Stimulated activated CD4-positive, alpha-beta T cell treated with anti-CD3 and anti-CD28 coated beads, TNF-alpha, amount 100 ng/mL, for 48 hours (primary cell): ENCODE data around the gene STX11.
"Not testable (repeated sequence)": the region's sequence is repeated elsewhere in the genome, so short reads cannot be mapped to it uniquely, and the experiment has no call there.

ENCODE experiments used
- DNase-seq, 3 donors: peaks; one replicate each; pipeline ENCODE4 v3.0.0-alpha.2; 2020; ENCODE audit warnings: low read depth in 3 of 3

Gene STX11

GRCh38 chr6:144149894-144150709 lies at the start of gene STX11:
Gene STX11, plus strand, starts transcription at chr6:144150517. Its CDS starts 36,111 bp downstream, at chr6:144186628.
- DNase-seq: peak; percentile 60 to 71 (median 67)

DNA sequence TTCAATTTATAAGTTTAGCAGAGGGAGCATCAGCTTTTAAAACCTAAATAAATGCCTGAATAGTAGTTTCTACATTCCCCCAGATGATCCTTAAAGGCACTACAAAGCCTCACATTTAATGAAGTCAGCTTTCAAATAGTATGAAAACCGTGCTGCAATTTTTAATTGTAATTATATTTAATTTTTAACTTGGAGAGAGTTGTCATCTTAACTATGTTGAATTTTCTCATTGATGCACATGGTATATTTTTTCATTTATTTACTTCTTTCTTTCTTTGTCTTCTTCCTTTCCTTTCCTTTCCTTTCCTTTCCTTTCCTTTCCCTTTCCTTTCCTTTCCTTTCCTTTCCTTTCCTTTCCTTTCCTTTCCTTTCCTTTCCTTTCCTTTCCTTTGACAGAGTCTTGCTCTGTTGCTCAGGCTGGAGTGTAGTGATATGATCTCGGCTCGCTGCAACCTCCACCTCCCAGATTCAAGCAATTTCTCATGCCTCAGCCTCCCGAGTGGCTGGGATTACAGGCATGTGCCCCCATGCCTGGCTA lies 47.2 kb upstream of the STX11 start:
- DNase-seq: no peak

GRCh38 chr6:144104488-144104887 lies 45.8 kb upstream of the STX11 start:
- DNase-seq: no peak

DNA sequence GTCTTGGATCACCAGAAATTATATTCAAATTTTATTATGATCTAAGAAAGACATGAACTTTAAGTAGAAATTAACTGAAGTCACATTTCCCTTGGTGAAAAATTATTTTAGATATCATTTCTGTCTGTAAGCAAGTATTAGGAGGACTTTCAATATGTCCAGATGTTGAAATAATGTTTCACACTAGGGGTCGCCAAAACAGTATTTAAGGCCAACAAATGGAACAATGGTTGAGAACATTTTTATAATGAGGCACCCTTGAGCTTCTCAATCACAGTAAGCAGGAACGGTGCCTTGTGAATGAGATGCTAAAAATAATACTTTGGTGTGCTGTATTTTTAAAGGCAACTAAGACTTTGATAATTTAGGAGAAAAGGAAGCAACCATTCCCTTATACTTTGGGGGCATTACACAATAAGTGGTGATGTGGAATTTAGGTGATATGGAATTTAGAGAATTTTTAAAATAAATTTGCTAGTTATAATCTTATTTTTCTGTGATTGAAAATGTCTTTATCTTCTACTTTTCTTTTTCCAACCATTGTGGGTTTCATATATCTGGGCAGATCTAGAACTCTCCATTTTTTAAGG lies 45.3 kb upstream of the STX11 start:
- DNase-seq: peak in 1 of 3 donors; percentile 20

DNA sequence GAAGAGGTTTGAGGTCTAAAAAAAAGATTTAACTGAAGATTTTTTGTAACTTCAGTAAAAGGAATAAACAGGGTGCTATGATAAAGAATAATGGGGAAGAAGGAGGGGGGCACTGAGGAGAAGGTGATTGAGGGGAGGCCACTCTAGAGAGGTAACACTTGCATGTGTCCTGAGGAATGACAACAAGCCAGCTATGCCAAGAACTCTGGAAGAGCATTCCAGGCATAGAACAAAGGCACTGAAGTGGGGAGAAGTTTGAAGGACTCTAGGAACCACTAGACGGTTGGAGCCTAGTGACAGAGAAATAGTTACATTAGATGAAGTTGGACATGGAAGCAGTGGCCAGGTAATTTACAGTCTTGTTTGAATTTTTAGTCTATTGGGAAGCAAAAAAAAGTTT lies 44.1 kb upstream of the STX11 start:
- DNase-seq: no peak

DNA sequence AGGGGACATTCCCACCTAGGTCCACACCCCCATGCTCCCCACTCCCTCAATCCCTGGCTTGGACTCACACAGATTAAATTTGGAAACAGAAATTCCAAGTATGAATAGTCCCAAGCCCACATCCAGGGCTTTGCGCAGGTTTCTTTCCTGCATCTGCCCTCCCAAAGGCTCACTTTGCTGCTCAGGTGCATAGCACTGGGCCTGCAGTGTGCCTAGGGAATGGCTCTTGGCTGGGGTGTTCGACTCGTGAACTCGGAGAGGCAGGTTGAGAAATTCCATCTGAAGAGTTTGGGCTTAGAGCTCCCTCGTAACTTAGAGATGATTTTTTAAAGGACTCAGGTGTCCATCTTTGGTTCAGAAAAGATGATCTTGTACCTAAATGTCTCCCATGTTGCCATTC lies 40.1 kb upstream of the STX11 start:
- no peak for DNase-seq

GRCh38 chr6:144113366-144113765 lies 37.0 kb upstream of the STX11 start:
- no peak for DNase-seq

- no peak for DNase-seq
Observed at GRCh38 chr6:144115219-144115618, 35.1 kb upstream of the STX11 start.

- no peak for DNase-seq
Observed at GRCh38 chr6:144119376-144119775, 30.9 kb upstream of the STX11 start.

- no peak for DNase-seq
Observed at GRCh38 chr6:144122861-144123260, 27.5 kb upstream of the STX11 start.

DNA sequence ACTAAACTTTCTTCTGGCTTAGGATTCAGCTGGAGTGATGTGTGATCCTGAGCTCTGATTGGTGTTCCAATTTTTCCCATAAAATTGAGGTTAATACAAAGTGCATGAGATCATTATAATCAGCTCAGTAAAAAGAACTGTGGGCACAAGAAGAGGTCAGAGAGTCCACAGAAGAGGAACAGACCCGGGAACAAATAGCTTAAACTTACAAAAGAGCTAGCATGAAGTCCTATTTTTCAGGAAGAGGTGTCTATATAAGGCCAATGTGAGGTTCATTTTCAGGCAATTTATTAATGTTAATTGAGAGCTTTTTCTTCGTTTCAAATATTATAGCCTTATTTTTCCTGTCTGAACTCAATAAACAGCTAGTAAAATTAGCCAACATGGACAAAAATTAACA lies 26.9 kb upstream of the STX11 start:
- no peak for DNase-seq

DNA sequence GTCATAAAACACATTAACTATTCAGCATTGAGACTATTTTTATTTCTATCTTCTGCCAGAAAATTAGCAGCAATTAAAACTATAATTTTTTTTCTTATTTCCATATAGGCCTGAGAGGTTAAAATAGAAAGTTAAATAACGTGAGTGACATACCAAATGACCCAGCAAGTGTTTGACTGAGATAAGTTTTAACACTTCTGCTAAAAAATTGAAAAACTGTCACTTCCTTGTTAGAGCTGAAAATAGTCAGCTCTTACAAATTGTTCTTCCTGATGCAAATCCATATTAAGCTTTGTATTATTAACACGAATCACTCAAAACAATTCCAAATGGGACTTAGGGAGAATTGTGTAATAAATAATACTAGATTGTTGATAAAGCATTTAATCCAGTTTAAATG lies 26.5 kb upstream of the STX11 start:
- no peak for DNase-seq

- no peak for DNase-seq
Observed at GRCh38 chr6:144127097-144127496, 23.2 kb upstream of the STX11 start.

DNA sequence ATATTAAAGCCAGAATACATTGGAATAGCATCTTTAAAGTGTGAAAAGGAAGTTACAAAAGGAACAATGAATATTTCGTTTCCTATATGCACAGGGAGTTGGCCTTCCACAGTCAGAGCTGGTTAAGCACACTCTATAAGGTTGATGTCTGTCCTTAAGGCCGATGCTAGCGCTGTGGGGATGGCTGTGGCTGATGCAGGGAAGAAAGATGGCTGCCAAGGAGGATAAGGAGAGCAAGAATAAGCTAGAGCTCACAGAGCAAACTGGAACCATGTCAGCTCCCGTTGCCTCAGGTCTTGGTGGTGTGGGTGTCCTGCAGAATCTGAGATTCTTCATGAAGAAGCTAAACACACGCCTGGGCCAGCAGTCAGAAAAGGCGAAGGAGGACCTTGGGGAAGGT lies 20.8 kb upstream of the STX11 start:
- no peak for DNase-seq

GRCh38 chr6:144131248-144131709 lies 19.0 kb upstream of the STX11 start:
- no peak for DNase-seq

DNA sequence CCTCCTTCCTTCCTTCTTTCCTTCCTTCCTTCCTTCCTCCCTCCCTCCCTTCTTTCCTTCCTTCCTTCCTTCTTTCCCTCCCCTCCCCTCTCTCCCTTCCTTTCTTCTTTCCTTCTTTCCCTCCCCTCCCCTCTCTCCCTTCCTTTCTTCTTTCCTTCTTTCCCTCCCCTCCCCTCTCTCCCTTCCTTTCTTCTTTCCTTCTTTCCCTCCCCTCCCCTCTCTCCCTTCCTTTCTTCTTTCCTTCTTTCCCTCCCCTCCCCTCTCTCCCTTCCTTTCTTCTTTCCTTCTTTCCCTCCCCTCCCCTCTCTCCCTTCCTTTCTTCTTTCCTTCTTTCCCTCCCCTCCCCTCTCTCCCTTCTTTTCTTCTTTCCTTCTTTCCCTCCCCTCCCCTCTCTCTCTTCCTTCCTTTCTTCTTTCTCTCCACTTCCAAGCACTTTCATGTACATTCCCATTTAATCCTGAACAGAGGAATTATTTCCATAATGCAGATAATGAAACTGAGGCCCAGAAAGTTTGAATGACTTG lies 18.1 kb upstream of the STX11 start:
- DNase-seq: not testable (repeated sequence)

GRCh38 chr6:144133225-144133821 lies 17.0 kb upstream of the STX11 start:
- no peak for DNase-seq

- DNase-seq: no peak
Observed at GRCh38 chr6:144134176-144134575, 16.1 kb upstream of the STX11 start.

- DNase-seq: no peak
Observed at GRCh38 chr6:144134737-144135136, 15.6 kb upstream of the STX11 start.

DNA sequence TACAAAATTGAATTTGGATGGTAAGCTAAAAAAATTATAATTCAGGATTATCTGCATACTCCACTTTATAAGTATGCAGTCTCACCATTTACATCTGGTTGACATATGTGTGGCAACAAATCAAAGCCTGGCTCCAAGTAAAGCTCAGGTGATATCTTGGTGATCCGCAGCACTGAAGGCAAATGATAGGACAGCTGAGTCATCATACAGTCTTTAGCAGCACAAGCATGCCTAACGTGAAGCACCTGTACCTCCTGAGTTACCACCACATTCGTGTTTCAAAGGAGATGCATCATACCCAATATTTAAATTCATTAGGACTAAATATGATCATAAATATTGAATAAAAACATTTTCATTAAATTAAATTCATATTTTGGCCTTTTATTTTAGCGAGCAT lies 11.8 kb upstream of the STX11 start:
- DNase-seq: no peak

DNA sequence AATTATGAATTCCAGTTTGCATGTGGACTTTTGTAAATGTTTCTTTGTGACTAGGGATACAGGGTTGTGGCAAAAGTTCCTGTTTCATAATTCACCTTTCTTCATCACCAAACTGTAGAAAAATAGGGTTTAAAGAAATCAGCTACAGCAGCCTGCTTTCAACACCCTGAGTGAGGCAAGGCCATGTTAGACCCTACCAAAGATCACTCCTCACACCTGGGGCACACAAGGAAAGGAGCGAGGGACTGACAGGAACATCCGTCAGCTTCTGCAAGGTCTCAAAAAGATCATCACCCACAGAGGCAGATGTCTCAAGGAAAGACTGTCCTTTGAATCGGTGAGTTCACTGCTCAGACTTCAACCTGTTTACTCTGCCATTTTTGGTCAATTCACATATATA lies 10.5 kb upstream of the STX11 start:
- no peak for DNase-seq

DNA sequence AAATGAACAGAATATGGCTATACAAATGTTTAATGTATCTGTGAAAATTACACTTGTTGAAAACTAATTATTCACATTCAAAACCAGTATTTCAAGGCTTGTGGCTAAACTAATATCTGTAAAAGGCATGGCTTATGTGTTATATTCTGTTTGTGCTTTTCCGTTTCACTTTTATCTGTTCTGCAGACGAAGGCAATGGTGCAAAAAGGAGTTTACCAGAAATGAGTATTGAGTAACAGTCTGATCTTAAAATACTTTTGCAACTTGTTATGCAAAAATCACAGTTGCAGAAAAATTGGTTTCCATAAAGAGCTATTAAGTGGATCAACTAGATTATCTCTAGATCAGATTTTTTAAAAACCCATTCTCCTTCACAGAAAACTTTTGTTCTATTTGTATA lies 9.4 kb upstream of the STX11 start:
- no peak for DNase-seq
